K562 (cell line): Measurements from ENCODE around the gene CHRND. TPM values are rescaled to one million over a fixed set of nuclear protein-coding genes. Genes with fewer than 3 reads are reported as not detected.
A peak's percentile ranks its signal among the peaks of the same experiment; 100 is the strongest.

Experiments used
- ATAC-seq: fragments of 200-7000 bp; cut with Tn5 transposase; 3 replicates; pipeline ENCODE4 v1.9.1; 2020; ENCODE audit warnings: moderate library complexity
- BruUV-seq: library from RNA; stranded (reverse); fragments of 400-500 nt; replicated peaks from 2 replicates; lab custom pipeline; 2021; lab: Mats Ljungman, UMichigan
- CTCF ChIA-PET: fragments of 300-600 bp; formaldehyde crosslinking; extraction: SDS; loops from one replicate; lab custom pipeline; 2021; ENCODE audit warnings: low intra/inter-chr PET ratio; lab: Yijun Ruan, JAX
- POLR2A ChIA-PET: fragments of 300-600, 350-650 bp; sonication (Branson Sonifier 250); formaldehyde crosslinking; extraction: SDS; loops from one replicate; lab custom pipeline; 2021; ENCODE audit warnings: antibody characterized with exemption, inconsistent platforms; lab: Yijun Ruan, JAX
- DNase-seq, 4 experiments: peaks; one replicate each; pipeline versions ENCODE4 v3.0.0 to v3.0.0-alpha.2; 2011 to 2018; ENCODE audit warnings: low spot score in 3 of 4, mixed read lengths in 3 of 4; ENCODE audit errors: extremely low read depth in 1 of 4
- FAIRE-seq: peaks from 2 replicates; lab custom pipeline; 2011; peaks lifted over from hg19 to GRCh38; lab: Jason Lieb, UNC
- H2AFZ ChIP-seq: 2 replicates; pipeline ENCODE4 v1.6.0; 2011; ENCODE audit warnings: low read depth, low read length, control low read depth, inconsistent platforms
- H3K27ac ChIP-seq: fragments of 200-600 bp; 3 replicates; pipeline ENCODE4 v1.8.0; 2011; ENCODE audit warnings: low read depth, mild to moderate bottlenecking, control low read depth, inconsistent platforms, low read length, moderate library complexity, mixed read lengths; ENCODE audit errors: extremely low read depth
- H3K27me3 ChIP-seq, 2 experiments: fragments of 300-600 bp in 1 of 2; 2 replicates in 1 of 2; 3 replicates in 1 of 2; pipeline versions ENCODE4 v1.6.0 to v1.8.0; 2011; ENCODE audit warnings: inconsistent platforms in 2 of 2, low read length in 2 of 2, mild to moderate bottlenecking in 1 of 2, mixed read lengths in 1 of 2, moderate library complexity in 1 of 2; ENCODE audit not compliant: control insufficient read depth in 2 of 2, insufficient read depth in 2 of 2
- H3K36me3 ChIP-seq: fragments of 300-600 bp; 3 replicates; pipeline ENCODE4 v1.8.0; 2011; ENCODE audit warnings: mild to moderate bottlenecking, low read length, inconsistent platforms; ENCODE audit not compliant: control insufficient read depth, insufficient read depth
- H3K4me1 ChIP-seq, 2 experiments: fragments of 200-600 bp in 1 of 2; replicated peaks in 1 of 2; 2 replicates in 1 of 2; 3 replicates in 1 of 2; pipeline versions ENCODE4 v1.5.1 to v1.8.0; 2011; ENCODE audit warnings: inconsistent platforms in 2 of 2, low read length in 2 of 2, mild to moderate bottlenecking in 1 of 2, mixed read lengths in 1 of 2, moderate library complexity in 1 of 2; ENCODE audit not compliant: control insufficient read depth in 2 of 2, insufficient read depth in 2 of 2
- H3K4me2 ChIP-seq: 2 replicates; pipeline ENCODE4 v1.6.1; 2011; ENCODE audit warnings: low read length, control low read depth, inconsistent platforms, mixed read lengths; ENCODE audit not compliant: insufficient read depth
- H3K4me3 ChIP-seq: fragments of 200-600 bp; sonication (generic), shearing (Covaris generic); 2 replicates; pipeline ENCODE4 v1.5.1; 2016; ENCODE audit warnings: control low read depth, inconsistent platforms
- H3K79me2 ChIP-seq: fragments of 200-600 bp; 3 replicates; pipeline ENCODE4 v1.8.0; 2011; ENCODE audit warnings: low read length, inconsistent platforms; ENCODE audit not compliant: control insufficient read depth, insufficient read depth
- H3K9ac ChIP-seq, 2 experiments: 2 replicates each; pipeline versions ENCODE4 v1.6.0 to v1.6.1; 2011; ENCODE audit warnings: low read depth in 2 of 2, low read length in 2 of 2, control low read depth in 1 of 2, inconsistent platforms in 1 of 2, mild to moderate bottlenecking in 1 of 2, mixed read lengths in 1 of 2; ENCODE audit not compliant: insufficient read depth in 1 of 2
- H3K9me1 ChIP-seq: one replicate; pipeline ENCODE4 v1.6.0; 2011; ENCODE audit warnings: inconsistent platforms, mild to moderate bottlenecking, low read length, moderate library complexity; ENCODE audit not compliant: control insufficient read depth, insufficient read depth
- H3K9me3 ChIP-seq: replicated peaks from 2 replicates; pipeline ENCODE4 v1.5.1; 2011; ENCODE audit warnings: low read depth, low read length, inconsistent platforms; ENCODE audit not compliant: control insufficient read depth, insufficient read depth
- H4K20me1 ChIP-seq: replicated peaks from 2 replicates; pipeline ENCODE4 v1.6.1; 2011; ENCODE audit warnings: low read length, inconsistent platforms, mixed read lengths; ENCODE audit not compliant: control insufficient read depth, insufficient read depth
- EP300 ChIP-seq: IDR thresholded peaks from 2 replicates; pipeline ENCODE4 v1.6.1; 2012; ENCODE audit warnings: low read length, improper control_type of control experiment
- MAFG ChIP-seq: fragments of 450-650 bp; conservative IDR thresholded peaks from 2 replicates; pipeline ENCODE4 v1.6.1; 2016; ENCODE audit warnings: missing genetic modification characterization, missing compliant biosample characterization
- MYC ChIP-seq, 2 experiments: fragments of 250-450 bp in 1 of 2; sonication (Bioruptor Pico) in 1 of 2; IDR thresholded peaks; 2 replicates each; pipeline versions ENCODE4 v1.5.1 to v1.6.1; 2012 to 2021; ENCODE audit warnings: low read depth in 2 of 2, borderline replicate concordance in 1 of 2, improper control_type of control experiment in 1 of 2, low read length in 1 of 2, mild to moderate bottlenecking in 1 of 2, moderate library complexity in 1 of 2
- POLR2G ChIP-seq: fragments of 200-400 bp; formaldehyde crosslinking; IDR thresholded peaks from 2 replicates; pipeline ENCODE4 v1.6.1; 2017; ENCODE audit warnings: low read depth, mild to moderate bottlenecking, antibody characterized with exemption, low read length, moderate library complexity
- POLR3G ChIP-seq: IDR thresholded peaks from 2 replicates; pipeline ENCODE4 v1.6.1; 2011; ENCODE audit not compliant: insufficient read length, insufficient replicate concordance; ENCODE audit errors: extremely low read depth
- ZNF175 ChIP-seq: fragments of 200-800 bp; sonication (Bioruptor generic); IDR thresholded peaks from 2 replicates; pipeline ENCODE4 v1.6.1; 2016; ENCODE audit warnings: low read depth, mild to moderate bottlenecking, missing genetic modification characterization, missing compliant biosample characterization
- ZNF347 ChIP-seq: fragments of 450-650 bp; formaldehyde crosslinking; IDR thresholded peaks from 2 replicates; pipeline ENCODE4 v1.4.0; 2020; ENCODE audit warnings: low read depth, mild to moderate bottlenecking, moderate library complexity
- WGBS: fragments of 100-300 bp; shearing (Covaris generic); methylation state at CpG from one replicate; pipeline ENCODE4 v1.1.6; 2016; ENCODE audit warnings: low coverage, mixed read lengths; ENCODE audit not compliant: insufficient coverage; ENCODE audit errors: missing lambda C conversion rate; 5-methylcytosine and 5-hydroxymethylcytosine counted together
- in situ Hi-C: fragments of 300-500 bp; cut with MboI; formaldehyde crosslinking; loops from 4 replicates; pipeline ENCODE4 v1.15.0; 2018; ENCODE audit warnings: inconsistent platforms, mixed read lengths
- intact Hi-C: fragments of 100-400 bp; cut with micrococcal nuclease; formaldehyde crosslinking; loops from 2 replicates; pipeline ENCODE4 v1.14.2; 2022
- polyA plus RNA-seq, 8 experiments: library from polyadenylated mRNA; depleted of rRNA in 4 of 8; stranded (reverse) in 5 of 8; unstranded in 3 of 8; fragments of >200 nt; fragmentation: Nextera tagmentation in 2 of 8; fragmentation: Illumina TruSeq in 1 of 8; extraction: Ambion mirVana in 2 of 8; extraction: Trizol in 1 of 8; gene quantifications; 2 replicates each; pipeline versions ENCODE4 v1.2.1 to v1.2.3, GENCODE V29; 2011 to 2014; ENCODE audit warnings: inconsistent platforms in 1 of 8, missing spikeins in 1 of 8
- total RNA-seq, 7 experiments: library from RNA; depleted of rRNA in 6 of 7; stranded (reverse); fragments of >200 nt in 6 of 7; fragmentation: Illumina TruSeq in 2 of 7; extraction: Trizol in 2 of 7; gene quantifications; 2 replicates each; pipeline versions ENCODE4 v1.2.1 to v1.2.3, GENCODE V29; 2011 to 2021; ENCODE audit warnings: low replicate concordance in 1 of 7
- TF ChIP-seq, protein P1 (sequence below), 2 experiments: IDR thresholded peaks; 2 replicates each; pipeline ENCODE4 v1.6.1; 2011; ENCODE audit warnings: borderline replicate concordance in 1 of 2, control low read depth in 1 of 2, low read depth in 1 of 2, low read length in 1 of 2, mild to moderate bottlenecking in 1 of 2, mixed read lengths in 1 of 2, moderate library complexity in 1 of 2; ENCODE audit not compliant: insufficient read depth in 1 of 2, insufficient read length in 1 of 2, poor library complexity in 1 of 2, severe bottlenecking in 1 of 2; ENCODE audit errors: extremely low read depth in 1 of 2
- TF ChIP-seq, protein P2 (sequence below), 2 experiments: fragments of 450-650 bp in 1 of 2; sonication (generic) in 1 of 2; formaldehyde crosslinking; conservative IDR thresholded peaks; 2 replicates each; pipeline versions ENCODE4 v1.4.0 to v1.8.1; 2020 to 2022; ENCODE audit warnings: mild to moderate bottlenecking in 1 of 2, missing genetic modification reagents in 1 of 2

The CHRND gene
- total and polyA plus RNA-seq, 9 of the 15 experiments (the other 6 are each of a cell fraction or from before 2014, with no cell fraction given): not detected

DNA sequence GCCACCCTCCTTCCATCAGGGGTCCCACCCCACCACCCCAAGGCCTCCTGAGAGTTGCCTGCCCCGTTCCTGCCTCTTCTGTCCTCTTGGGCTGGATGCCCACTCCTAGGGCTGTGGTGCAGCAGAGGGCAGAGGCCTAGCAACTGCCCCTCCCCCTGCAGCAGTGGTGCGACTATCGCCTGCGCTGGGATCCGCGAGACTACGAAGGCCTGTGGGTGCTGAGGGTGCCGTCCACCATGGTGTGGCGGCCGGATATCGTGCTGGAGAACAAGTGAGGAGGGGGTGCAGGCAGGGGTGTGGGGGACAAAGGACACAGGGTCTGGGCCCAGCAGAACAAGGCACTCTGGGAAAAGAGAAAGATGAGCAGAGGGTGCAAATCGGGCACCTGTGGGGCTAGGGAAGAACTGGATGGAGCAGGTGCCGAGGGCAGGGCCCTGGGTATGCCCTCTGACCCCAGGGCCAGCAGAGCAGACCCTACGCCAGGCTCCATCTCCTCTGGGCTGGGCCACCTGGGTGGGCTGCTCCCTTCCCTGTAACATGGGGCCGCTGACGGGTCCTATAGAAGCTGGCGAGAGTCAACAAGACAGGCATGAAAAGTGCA lies 14.6 kb downstream of the CHRND start:
- Histone ChIP-seq H4K20me1 (no peaks in the 10 kb centered on the region), H3K27ac (no peak overlapping the region), H3K4me3 (no peak overlapping the region), H3K9me3 (no peaks in the 10 kb centered on the region), H3K36me3 (no peaks in the 10 kb centered on the region), H3K4me2 (no peak overlapping the region), H3K9ac (no peak overlapping the region; a peak in 1 of 4 replicates), H3K27me3 (no peaks in the 10 kb centered on the region), H3K9me1 (no peaks in the 10 kb centered on the region), H2AFZ (no peak overlapping the region), H3K79me2 (no peaks in the 10 kb centered on the region), H3K4me1 (peaks cover 0 to 35% of the 10 kb centered on the region in 2 experiments; a peak in 2 of 5 replicates)
- ATAC-seq (no peak), DNase-seq (peak in 1 of 4 experiments; percentile 14), FAIRE-seq (no peak)
- TF ChIP-seq, protein P1, sequence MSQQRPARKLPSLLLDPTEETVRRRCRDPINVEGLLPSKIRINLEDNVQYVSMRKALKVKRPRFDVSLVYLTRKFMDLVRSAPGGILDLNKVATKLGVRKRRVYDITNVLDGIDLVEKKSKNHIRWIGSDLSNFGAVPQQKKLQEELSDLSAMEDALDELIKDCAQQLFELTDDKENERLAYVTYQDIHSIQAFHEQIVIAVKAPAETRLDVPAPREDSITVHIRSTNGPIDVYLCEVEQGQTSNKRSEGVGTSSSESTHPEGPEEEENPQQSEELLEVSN (IDR thresholded peaks at IDR 0.05; ENCODE audit: borderline replicate concordance in 1 of 2, extremely low read depth in 1 of 2, insufficient read depth in 1 of 2, insufficient read length in 1 of 2, low read depth in 1 of 2, low read length in 1 of 2, poor library complexity in 1 of 2, severe bottlenecking in 1 of 2): no peak
- TF ChIP-seq EP300: no peak
- TF ChIP-seq MAFG: no peak
- no peak for TF ChIP-seq MYC (IDR thresholded peaks at IDR 0.05; ENCODE audit: low read depth, low read length)
- TF ChIP-seq MYC (CRISPR knock-in tag; IDR thresholded peaks at IDR 0.05; ENCODE audit: borderline replicate concordance, low read depth): no peak
- no peak for TF ChIP-seq ZNF175 (CRISPR knock-in tag)
- TF ChIP-seq POLR3G: no peak
- TF ChIP-seq POLR2G: peak; percentile 61
- TF ChIP-seq ZNF347 (CRISPR knock-in tag): no peak
- TF ChIP-seq, protein P2, sequence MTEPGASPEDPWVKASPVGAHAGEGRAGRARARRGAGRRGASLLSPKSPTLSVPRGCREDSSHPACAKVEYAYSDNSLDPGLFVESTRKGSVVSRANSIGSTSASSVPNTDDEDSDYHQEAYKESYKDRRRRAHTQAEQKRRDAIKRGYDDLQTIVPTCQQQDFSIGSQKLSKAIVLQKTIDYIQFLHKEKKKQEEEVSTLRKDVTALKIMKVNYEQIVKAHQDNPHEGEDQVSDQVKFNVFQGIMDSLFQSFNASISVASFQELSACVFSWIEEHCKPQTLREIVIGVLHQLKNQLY (CRISPR knock-in tag; conservative IDR thresholded peaks at IDR 0.05): no peak
- ChIA-PET CTCF (no interaction called here), POLR2A (interaction anchor here (1.2 kb wide), 1 partner anchor 76 kb away, joined by 3 read pairs; no protein-coding TSS in a partner anchor)
- in situ Hi-C loops (no loop called here), intact Hi-C loops (no loop called here)
- BruUV-seq: no TSS peak
- WGBS: 47% methylated on average over 8 of the region's 17 CpGs
